HG02678 (cell line): Measurements from ENCODE around the gene SCAMP1.
"Not testable (repeated sequence)": the region's sequence is repeated elsewhere in the genome, so short reads cannot be mapped to it uniquely, and the experiment has no call there.

Experiments
- ATAC-seq: cut with Tn5 transposase; IDR thresholded peaks from one replicate; pipeline ENCODE4 v1.9.1; 2021; ENCODE audit warnings: mild to moderate bottlenecking, moderate library complexity; ENCODE audit not compliant: unreplicated experiment

Gene SCAMP1, protein sequence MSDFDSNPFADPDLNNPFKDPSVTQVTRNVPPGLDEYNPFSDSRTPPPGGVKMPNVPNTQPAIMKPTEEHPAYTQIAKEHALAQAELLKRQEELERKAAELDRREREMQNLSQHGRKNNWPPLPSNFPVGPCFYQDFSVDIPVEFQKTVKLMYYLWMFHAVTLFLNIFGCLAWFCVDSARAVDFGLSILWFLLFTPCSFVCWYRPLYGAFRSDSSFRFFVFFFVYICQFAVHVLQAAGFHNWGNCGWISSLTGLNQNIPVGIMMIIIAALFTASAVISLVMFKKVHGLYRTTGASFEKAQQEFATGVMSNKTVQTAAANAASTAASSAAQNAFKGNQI

DNA sequence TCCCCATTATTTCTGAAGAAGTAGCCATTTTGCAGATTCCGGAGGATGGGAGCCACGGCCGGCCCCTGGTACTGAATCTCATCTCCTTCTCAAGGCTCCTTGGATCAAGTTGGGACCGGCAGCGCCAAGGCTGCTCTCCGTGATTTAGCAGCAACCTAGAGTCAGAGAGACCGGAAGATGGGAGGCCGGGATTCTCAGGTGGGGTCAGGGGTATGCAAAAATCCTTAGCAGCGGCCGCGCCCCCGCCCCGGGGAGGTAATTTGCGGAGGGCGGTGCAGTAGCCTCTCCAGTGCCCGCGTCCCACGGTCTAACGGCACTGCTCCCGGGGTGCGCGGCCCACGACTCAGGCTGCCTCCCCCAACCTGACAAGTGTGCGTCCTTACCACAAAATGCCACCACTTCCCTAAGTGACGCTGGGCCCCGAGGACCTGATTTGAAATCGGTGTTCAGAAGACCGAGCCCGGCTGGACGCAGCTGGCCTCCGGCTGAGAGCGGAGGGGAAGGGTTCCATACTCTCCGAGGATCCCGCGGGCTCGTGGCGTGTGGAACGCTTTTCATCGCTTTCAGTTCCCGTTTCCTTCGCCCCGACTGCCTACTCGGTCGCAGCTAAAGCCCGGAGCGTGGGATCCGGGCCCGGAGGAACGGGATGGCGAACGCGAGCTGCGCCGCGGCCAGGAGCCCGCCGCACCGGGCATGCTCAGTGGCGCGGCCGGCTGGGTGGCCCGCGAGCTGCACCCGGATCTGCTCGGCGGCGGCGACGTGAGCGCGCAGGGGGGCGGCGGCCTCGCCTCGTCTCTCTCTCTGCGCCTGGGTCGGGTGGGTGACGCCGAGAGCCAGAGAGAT, at the start of gene SCAMP1:
SCAMP1 (plus strand) TSS at position 787 of the 843 bp plus-strand sequence; CDS start at position 842, 55 bp downstream.
- peak; percentile 77 for ATAC-seq

DNA sequence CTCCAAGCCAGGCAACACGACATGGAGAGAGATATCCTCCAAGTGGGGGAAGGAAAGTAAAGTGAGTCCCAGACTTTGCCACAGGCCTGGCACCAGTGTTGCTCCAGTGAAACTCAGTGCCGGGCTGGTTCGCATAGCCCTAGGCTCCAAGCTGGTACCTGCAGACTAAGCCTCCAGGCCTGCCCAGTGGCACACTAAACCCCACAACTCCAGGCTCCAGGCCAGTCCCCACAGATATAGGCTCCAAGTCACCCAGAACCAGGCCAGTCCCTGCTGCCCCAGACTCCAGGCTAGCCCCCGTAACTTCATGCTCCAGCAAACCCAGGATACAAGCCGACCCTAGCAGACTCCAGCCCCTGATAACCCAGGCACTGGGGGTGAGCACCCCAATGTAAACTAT, 42.9 kb upstream of the SCAMP1 start:
- no peak for ATAC-seq

DNA sequence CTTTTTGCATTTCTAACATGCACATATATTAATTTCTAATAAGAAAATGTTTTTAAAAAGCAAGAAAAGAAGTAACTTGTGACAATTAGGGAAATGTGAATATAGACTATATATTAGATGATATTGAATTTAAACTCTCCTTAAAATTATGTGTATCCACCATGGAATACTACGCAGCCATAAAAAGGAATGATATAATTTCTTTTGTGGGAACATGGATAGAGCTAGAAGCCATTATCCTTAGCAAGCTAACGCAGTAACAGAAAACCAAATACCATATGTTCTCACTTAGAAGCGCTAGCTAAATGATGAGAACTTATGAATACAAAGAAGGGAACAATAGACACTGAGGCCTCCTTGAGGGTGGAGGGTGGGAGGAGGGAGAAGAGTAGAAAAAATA, 42.1 kb upstream of the SCAMP1 start:
- ATAC-seq: no peak

DNA sequence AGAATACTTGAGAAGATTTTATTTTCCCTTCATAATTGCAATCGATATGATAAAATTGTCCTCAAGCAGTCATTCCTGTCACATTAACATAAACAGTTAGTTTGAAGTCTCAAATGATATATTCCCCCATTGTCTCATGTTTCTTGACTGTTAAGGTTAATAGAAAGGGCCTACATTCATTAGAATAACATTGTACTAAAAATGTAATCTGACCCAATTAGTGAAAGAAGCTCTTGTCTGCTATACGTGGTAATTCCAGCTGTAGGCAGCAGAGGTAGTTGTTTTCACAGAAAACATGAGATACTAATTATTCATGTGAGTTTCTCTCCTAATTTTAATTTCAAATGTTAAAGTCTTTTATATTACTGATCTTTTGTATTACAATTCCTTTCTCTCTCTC, 40.0 kb upstream of the SCAMP1 start:
- no peak for ATAC-seq

DNA sequence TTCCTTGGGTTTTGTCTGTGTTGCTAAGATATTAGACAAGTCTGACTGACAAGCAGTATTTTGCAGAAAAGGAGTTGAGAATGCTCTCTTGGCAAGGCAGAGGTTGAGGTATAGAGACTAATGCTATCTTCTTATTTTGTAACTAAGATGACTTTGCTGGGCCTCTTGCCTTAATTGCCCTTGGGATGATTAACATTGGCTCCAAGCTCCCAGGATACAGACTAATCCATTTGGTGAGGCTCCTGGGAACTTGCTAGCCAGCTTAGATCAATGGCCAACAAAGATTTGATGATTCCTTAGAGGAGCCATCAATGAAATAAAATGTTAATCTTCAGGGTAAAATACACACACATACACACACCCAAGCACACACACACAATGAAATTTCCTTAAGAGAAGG, 37.2 kb upstream of the SCAMP1 start:
- no peak for ATAC-seq

DNA sequence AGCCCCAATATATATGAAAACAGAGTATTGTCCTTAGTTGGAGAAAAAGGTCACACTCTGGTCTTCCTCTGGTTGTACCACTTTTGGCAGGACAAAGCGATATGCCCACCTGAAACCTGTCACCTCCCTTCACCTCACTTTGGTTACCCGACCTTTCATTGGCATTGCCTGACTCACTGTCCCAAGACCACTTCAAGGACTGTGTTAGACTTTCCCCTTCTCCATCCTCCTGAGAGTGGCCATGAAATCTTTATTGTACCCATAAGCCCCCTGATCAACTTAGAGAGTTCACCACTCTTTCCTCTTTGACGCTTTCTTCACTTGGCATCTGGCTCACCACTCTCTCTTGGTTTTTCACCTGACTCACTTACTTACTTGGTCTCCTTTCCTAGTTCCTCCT, 33.5 kb upstream of the SCAMP1 start:
- ATAC-seq: no peak

DNA sequence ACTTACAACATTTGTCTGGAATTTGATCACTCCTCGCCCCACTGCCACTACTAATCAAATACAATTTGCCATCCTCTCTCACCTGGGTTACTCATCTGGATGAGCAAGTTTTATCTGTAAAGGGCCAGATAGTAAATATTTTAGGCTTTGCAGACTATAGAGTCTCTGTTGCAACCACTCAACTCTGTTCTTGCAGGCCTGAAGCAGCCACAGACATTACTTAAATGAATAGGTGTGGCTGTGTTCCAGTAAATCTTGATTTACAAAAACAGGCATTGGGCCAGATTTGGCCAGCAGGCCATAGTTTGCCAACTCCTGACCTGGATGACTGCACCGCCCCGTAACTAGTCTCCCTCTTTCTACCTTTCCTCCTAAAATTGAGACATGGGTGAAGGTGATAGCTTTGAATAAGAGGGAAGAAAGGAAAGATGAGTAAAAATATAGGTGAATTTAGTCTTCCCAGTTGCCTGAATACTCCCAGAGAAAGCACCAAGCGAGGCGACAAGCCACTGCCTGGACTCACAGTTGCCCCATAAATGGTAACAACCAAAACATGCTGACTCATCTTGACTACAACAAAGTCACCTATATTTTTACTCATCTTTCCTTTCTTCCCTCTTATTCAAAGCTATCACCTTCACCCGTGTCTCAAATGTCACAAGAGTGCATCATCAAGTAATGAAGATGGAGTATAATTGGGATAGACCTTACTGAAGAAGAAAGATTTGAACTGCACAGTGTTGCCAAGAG, 32.5 kb upstream of the SCAMP1 start:
- ATAC-seq: no peak

DNA sequence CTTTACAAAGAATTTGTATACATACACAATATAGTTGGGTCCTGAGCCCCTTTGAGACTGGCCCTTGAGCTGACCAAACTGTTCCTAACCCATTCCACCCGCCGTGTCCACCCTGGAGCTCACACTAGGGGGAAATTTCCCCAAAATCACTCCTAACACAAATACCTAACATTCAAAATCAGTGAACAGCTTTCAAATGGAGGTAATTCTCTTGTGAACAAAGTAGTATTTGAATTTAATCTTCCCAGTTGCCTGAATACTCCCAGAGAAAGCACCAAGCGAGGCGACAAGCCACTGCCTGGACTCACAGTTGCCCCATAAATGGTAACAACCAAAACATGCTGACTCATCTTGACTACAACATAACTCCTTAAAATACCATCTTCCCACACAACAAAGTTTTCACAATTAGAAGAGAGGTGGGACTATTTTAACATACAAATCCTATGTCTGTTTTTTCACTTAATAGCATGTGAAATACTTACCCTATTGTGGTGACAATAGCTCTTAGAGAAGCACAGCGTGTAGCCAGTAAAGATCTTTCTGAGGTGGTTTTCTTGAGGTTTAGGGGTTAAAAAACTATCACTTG, 31.7 kb upstream of the SCAMP1 start:
- no peak for ATAC-seq

DNA sequence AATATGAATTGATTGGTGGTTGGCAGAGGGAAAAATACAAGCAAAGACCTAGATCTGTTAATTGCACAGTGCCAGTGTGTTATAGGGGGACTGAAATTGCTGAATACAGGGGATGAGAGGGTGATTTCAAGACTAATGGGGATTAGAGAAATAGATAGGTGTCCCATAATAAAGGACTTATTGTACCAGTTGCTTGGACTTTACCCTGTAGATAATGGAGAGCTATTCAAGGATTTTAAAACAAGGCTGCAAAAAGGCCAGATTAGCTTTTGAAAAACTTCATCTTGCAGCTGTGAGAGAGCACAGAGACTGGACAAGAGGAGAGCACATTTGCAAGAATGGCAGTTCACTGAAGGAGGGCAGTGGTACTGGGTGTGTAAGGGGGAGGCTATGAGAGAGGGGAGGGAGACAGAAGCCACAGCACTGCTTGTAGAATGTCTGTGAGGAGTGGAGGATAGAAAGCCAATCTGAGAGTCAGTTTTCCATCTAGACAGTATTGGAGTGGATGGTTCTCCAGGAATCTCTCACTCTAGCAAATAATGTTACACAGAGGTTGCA, 28.8 kb upstream of the SCAMP1 start:
- ATAC-seq: no peak

DNA sequence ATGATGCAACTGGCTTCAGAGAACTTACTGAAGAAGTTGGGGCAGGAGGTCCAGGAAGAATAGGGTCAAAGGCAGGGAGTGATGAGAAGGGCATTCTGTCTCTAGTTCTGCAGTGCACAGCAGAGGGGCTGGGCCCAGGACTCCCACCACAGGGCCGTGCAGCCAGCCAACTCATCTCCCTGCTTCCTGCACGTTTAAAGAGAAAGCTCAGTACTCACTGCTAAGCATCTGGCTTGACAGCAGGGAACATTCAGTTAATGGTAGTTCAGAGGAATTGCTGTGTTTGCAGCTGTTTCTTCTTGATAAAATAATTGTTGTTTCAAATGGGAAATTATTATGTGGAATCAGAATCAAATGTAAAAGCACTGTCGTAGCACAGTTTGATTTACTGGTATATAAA, 25.6 kb upstream of the SCAMP1 start:
- no peak for ATAC-seq

DNA sequence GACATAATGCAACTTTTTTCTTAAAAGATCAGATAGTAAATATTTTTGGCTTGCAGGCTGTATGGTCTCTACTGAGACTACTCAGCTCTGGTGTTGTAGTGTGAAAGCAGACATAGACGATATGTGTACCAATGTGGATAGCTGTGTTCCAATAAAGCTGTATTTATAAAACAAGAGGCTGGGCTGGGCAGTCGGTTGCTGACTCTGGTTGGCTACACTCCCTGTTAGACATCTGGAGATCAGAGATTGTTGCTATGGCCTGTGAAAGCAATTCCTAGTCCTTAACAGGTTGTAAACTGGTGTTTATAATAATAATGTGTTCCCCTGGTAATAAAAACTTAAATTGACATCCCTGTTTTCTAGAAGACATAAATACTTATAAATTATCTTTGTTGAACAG, 24.4 kb upstream of the SCAMP1 start:
- no peak for ATAC-seq

DNA sequence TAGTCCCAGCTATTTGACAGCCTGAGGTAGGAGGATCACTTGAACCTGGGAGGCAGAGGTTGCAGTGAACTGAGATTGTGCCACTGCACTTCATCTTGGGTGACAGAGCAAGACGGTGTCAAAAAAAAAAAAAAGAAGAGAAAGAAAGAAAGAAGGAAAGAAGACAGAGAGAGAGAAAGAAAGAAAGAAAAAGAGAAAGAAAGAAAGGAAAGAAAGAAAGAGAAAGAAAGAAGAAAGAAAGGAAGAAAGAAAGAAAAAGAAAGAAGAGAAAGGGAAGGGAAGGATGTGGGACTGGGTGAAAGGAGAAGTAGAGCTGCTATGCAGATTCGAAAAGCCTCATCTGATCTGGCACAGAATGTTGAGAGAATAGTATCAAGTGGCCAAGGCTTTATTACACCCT, 23.7 kb upstream of the SCAMP1 start:
- no peak for ATAC-seq

DNA sequence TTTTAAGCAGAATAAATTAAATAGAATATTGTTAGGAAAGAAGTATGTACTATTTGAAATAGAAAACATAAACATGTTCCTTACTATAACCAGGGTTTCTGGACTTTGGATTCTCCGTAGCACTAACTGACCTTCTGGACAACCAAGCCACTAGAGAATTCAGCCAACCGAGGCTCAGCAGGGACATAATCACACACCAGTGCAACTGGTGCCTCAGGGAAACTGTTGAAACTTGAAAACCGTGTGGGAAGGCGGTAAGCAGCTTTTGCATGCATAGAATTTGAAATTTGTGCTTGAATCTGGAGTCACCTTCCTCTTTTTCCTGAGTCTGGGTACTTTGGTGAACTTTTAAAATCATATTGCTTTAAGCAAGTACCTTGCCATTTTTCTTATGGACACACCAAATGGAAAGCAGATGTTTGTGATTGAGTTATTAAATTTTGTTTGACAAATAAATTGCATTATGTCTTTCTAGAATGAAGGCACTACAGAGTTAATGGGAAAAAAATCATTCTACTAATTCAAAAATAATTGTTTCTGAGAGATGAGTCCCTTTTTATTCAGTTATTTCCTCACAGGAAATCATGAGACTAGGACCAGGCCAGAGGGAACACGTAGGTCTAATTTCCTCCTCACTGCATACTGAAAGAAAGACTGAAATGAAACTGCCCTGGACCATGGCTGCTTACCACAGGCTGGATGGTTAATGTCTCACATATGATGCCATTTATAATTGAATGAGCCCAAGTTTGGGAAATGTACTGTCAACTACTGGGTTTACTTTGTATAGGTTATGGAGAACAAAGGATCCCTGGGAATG, 20.6 kb upstream of the SCAMP1 start:
- ATAC-seq: no peak

DNA sequence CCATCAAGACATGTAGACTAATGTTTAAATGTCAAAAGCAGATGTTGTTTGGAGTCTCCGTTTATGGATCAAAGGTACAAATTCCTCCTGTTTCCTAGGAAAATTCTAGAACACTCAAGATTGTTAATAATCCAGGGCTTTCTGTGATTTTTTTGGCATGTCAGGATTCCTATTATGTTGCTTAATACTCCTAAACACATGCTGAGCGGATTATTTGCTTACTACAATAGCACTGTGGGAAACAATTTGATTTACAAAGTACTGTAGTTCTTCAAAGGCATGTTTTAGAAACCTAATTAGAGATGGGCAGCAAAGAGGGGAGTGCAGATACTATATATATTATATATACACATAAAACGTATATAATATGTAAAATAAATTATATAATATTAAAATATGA, 19.0 kb upstream of the SCAMP1 start:
- no peak for ATAC-seq

DNA sequence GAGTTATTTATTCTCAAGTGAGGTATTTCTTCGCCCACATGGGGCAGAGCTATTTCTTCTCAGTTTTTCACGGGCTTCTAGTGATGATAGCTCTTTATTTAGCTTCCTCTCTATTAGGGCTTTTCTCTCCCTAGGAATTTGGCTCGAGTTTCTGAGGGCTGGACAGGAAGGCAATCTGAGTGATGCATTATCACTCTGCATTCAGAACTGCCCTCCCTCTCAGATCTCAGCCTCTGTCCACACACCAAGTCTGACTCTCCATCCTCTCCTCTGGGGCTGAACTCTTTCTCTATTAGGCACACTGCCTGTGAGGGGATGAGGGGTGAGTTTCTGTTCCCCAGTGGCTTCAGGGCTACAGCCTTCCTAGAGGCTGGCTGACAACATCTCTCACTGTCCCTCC, 14.9 kb upstream of the SCAMP1 start:
- ATAC-seq: no peak

DNA sequence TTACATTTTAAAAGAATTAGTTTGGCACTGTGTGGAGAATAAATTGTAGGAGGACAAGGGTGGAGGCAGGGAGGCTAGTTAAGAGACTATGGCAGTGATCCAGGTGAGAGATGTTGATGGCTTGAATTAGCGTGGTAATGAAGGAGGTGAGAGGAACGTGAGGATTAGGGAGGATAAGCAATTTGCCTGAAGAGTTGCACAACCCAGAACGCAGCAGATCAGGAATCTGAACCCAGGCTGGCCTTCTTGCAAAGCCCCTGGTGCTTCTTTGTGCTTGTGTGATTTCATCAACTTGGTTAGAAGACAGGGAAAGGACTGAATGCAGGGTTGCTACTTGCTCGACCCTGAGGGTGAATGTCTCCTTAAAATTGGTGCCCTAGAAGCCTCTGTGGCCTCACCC, 6.9 kb upstream of the SCAMP1 start:
- ATAC-seq: no peak

DNA sequence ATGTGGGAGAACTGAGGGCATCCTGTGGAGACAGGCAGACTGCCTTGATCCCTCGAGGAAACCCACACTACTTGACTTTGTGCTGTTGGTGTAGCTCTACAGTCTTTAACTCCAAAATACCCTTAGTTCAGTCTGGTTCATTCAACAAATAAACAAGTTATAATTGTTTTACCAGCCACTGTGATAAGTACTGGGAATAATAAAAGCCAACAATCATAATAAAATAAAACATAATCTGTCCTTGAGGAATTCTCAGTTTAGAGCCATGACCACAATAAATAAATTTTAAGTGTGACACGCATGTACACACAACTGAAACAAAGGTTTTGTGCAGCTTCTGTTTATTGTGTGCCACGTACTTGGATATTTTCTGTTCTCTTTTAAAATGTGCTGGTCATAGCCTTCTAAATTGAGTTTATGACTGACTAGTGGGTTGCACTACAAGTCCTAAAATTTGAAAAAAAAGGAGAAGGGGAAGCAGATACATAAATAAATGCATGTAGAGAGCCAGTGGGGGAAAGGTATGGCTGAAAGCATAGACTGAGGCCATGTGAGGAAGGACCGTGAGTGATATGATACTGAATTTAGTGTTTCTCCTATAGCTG, 6.2 kb upstream of the SCAMP1 start:
- ATAC-seq: no peak

DNA sequence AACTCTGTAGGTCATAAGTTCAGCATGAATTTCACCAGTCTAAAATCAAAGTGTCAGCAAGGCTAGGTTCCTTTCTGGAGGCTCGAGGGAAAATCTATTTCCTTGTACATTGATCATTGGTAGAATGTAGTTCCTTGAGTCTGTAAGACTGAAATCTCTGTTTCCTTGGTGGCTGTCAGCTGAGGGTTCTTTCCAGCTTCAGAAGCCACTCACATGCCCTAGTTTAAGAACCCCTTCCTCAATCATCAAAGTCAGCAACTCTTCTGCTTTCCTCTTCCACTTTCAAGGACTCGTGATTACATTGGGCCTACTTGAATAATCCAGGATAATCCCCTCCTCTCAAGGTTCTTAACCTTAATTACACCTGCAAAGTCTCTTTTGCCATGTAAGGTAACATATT, 4.9 kb upstream of the SCAMP1 start:
- no peak for ATAC-seq

DNA sequence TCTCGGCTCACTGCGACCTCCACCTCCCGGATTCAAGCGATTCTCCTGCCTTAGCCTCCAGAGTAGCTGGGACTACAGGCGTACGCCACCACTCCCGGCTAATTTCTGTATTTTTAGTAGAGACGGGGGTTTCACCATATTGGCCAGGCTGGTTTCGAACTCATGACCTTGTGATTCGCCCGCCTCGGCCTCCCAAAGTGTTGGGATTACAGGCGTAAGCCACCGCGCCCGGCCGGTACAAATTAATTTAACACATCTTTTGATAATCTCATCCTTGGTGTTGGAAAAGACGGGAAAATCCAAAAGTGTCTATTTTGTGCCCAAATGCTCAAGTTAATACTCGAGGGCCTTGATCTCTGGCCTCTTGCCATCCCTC, 974 bp upstream of the SCAMP1 start:
- not testable (repeated sequence) for ATAC-seq

DNA sequence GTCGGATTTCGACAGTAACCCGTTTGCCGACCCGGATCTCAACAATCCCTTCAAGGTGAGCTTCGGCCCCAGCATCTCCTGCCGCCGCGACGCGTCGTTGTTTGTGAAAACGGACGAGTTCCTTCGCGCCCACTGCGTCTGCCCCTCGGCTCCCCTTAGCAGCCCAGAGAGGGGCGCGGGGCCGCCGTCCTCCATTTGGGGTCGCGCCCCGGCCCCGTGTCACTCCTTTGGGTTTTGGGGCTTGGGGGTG, 182 bp downstream of the SCAMP1 start:
- ATAC-seq: no peak
